HCT116 (cell line): ENCODE results near the gene FBXO7. TPM values are rescaled to one million over a fixed set of nuclear protein-coding genes. Genes with fewer than 3 reads are reported as not detected.

ENCODE experiments used
- ATAC-seq: fragments of 200-7000 bp; cut with Tn5 transposase; 2 replicates; pipeline ENCODE4 v1.9.1; 2020; ENCODE audit warnings: mild to moderate bottlenecking, moderate library complexity
- BruUV-seq: library from RNA; stranded (reverse); fragments of 400-500 nt; replicated peaks from 2 replicates; lab custom pipeline; 2021; lab: Mats Ljungman, UMichigan
- CTCF ChIA-PET: fragments of 300-600 bp; sonication (Branson Sonifier 250); formaldehyde crosslinking; loops from one replicate; lab custom pipeline; 2021; ENCODE audit warnings: antibody characterized with exemption; lab: Charles Lee
- POLR2A ChIA-PET: fragments of 300-600, 350-600 bp; sonication (Branson Sonifier 250); formaldehyde crosslinking; loops from one replicate; lab custom pipeline; 2021; ENCODE audit warnings: antibody characterized with exemption; lab: Charles Lee
- RAD21 ChIA-PET, 2 experiments: fragments of 300-600 bp; sonication (Branson Sonifier 250); formaldehyde crosslinking; loops; one replicate each; lab custom pipeline; 2023; ENCODE audit warnings: low total read pairs in 2 of 2; ENCODE audit not compliant: uncharacterized antibody in 2 of 2, unreplicated experiment in 2 of 2, low non-redundant PET in 1 of 2; lab: Charles Lee
- DNase-seq: peaks from one replicate; pipeline ENCODE4 v3.0.0-alpha.2; 2010; ENCODE audit warnings: low read depth, low spot score
- H2AFZ ChIP-seq: fragments of 200-600 bp; shearing (Covaris generic), sonication (generic); 2 replicates; pipeline ENCODE4 v1.6.1; 2017; ENCODE audit warnings: low read depth, mixed run types, mixed read lengths, antibody characterized with exemption, low read length; ENCODE audit not compliant: poor library complexity, severe bottlenecking
- H3K27ac ChIP-seq: 2 replicates; pipeline ENCODE4 v1.5.1; 2012; ENCODE audit warnings: low read depth, low read length
- H3K27me3 ChIP-seq: fragments of 200-600 bp; sonication (generic); 2 replicates; pipeline ENCODE4 v1.6.1; 2016; ENCODE audit warnings: mixed run types, low read length, mixed read lengths; ENCODE audit not compliant: insufficient read depth
- H3K36me3 ChIP-seq, 2 experiments: fragments of 200-500 bp in 1 of 2; fragments of 200-600 bp in 1 of 2; sonication (Bioruptor generic) in 1 of 2; sonication (generic) in 1 of 2; 2 replicates each; pipeline versions ENCODE4 v1.5.1 to v1.6.1; 2014 to 2016; ENCODE audit warnings: low read length in 2 of 2, inconsistent platforms in 1 of 2, mixed read lengths in 1 of 2, mixed run types in 1 of 2; ENCODE audit not compliant: insufficient read depth in 2 of 2, control insufficient read depth in 1 of 2
- H3K4me1 ChIP-seq, 2 experiments: fragments of 200-600 bp in 1 of 2; sonication (generic) in 1 of 2; 2 replicates each; pipeline versions ENCODE4 v1.5.1 to v1.6.1; 2012 to 2017; ENCODE audit warnings: low read length in 2 of 2, inconsistent platforms in 1 of 2, mild to moderate bottlenecking in 1 of 2, mixed read lengths in 1 of 2, mixed run types in 1 of 2, moderate library complexity in 1 of 2; ENCODE audit not compliant: insufficient read depth in 2 of 2, control insufficient read depth in 1 of 2
- H3K4me2 ChIP-seq: fragments of 200-600 bp; sonication (generic); 2 replicates; pipeline ENCODE4 v1.6.1; 2017; ENCODE audit warnings: mixed run types, low read length, mixed read lengths
- H3K4me3 ChIP-seq, 2 experiments: fragments of 200-600 bp in 1 of 2; sonication (generic) in 1 of 2; replicated peaks in 1 of 2; 2 replicates each; pipeline ENCODE4 v1.5.1; 2011 to 2016; ENCODE audit warnings: low read length in 2 of 2, control low read depth in 1 of 2, low read depth in 1 of 2, mild to moderate bottlenecking in 1 of 2, mixed read lengths in 1 of 2, mixed run types in 1 of 2
- H3K79me2 ChIP-seq: fragments of 200-600 bp; sonication (generic); 2 replicates; pipeline ENCODE4 v1.6.1; 2017; ENCODE audit warnings: mild to moderate bottlenecking, mixed run types, low read length, moderate library complexity, mixed read lengths; ENCODE audit not compliant: insufficient read depth
- H3K9ac ChIP-seq: fragments of 200-600 bp; sonication (generic); 2 replicates; pipeline ENCODE4 v1.6.1; 2016; ENCODE audit warnings: low read length, mixed read lengths
- H3K9me2 ChIP-seq: fragments of 200-600 bp; sonication (generic), shearing (Covaris generic); 2 replicates; pipeline ENCODE4 v1.6.1; 2017; ENCODE audit warnings: mixed run types, mild to moderate bottlenecking, moderate library complexity; ENCODE audit not compliant: insufficient read depth
- H3K9me3 ChIP-seq, 2 experiments: fragments of 200-500 bp in 1 of 2; fragments of 200-600 bp in 1 of 2; sonication (Bioruptor generic) in 1 of 2; sonication (generic) in 1 of 2; 2 replicates each; pipeline ENCODE4 v1.6.1; 2014 to 2017; ENCODE audit warnings: low read length in 2 of 2, mixed read lengths in 2 of 2, inconsistent platforms in 1 of 2, low read depth in 1 of 2, mild to moderate bottlenecking in 1 of 2, mixed run types in 1 of 2, moderate library complexity in 1 of 2; ENCODE audit not compliant: control insufficient read depth in 1 of 2, insufficient read depth in 1 of 2
- H4K20me1 ChIP-seq: fragments of 200-600 bp; sonication (generic), shearing (Covaris generic); 2 replicates; pipeline ENCODE4 v1.6.1; 2017; ENCODE audit warnings: mixed run types, mild to moderate bottlenecking, moderate library complexity; ENCODE audit not compliant: insufficient read depth
- ATF3 ChIP-seq: IDR thresholded peaks from 2 replicates; pipeline ENCODE4 v1.6.1; 2012
- CEBPB ChIP-seq: IDR thresholded peaks from 2 replicates; pipeline ENCODE4 v1.6.1; 2012; ENCODE audit warnings: low read depth
- EGR1 ChIP-seq: IDR thresholded peaks from 2 replicates; pipeline ENCODE4 v1.6.1; 2012; ENCODE audit warnings: low read depth
- FOSL1 ChIP-seq: IDR thresholded peaks from 2 replicates; pipeline ENCODE4 v1.6.1; 2012; ENCODE audit warnings: low read depth
- JUND ChIP-seq: IDR thresholded peaks from 2 replicates; pipeline ENCODE4 v1.6.1; 2012
- MAX ChIP-seq: IDR thresholded peaks from 2 replicates; pipeline ENCODE4 v1.6.1; 2012
- POLR2AphosphoS5 ChIP-seq: IDR thresholded peaks from 2 replicates; pipeline ENCODE4 v1.6.1; 2011; ENCODE audit warnings: mild to moderate bottlenecking, low read depth, low read length, moderate library complexity
- SP1 ChIP-seq: IDR thresholded peaks from 2 replicates; pipeline ENCODE4 v1.6.1; 2012; ENCODE audit warnings: low read depth
- SRF ChIP-seq: IDR thresholded peaks from 2 replicates; pipeline ENCODE4 v1.6.1; 2012; ENCODE audit warnings: low read depth
- TCF7L2 ChIP-seq: IDR thresholded peaks from 2 replicates; pipeline ENCODE4 v1.7.0; 2011; ENCODE audit warnings: borderline replicate concordance, inconsistent platforms; ENCODE audit not compliant: insufficient read depth, insufficient read length; ENCODE audit errors: extremely low read depth
- YY1 ChIP-seq: IDR thresholded peaks from 2 replicates; pipeline ENCODE4 v1.6.1; 2011; ENCODE audit warnings: low read length, low read depth, moderate library complexity, mild to moderate bottlenecking; ENCODE audit not compliant: insufficient replicate concordance; ENCODE audit errors: extremely low read depth
- ZBTB33 ChIP-seq: IDR thresholded peaks from 2 replicates; pipeline ENCODE4 v1.6.1; 2011; ENCODE audit warnings: mild to moderate bottlenecking, low read length, moderate library complexity; ENCODE audit not compliant: insufficient replicate concordance; ENCODE audit errors: extremely low read depth
- intact Hi-C: fragments of 100-400 bp; cut with micrococcal nuclease; formaldehyde crosslinking; loops from 2 replicates; pipeline ENCODE4 v1.10.0; 2022
- total RNA-seq: library from RNA; stranded (reverse); gene quantifications from one replicate; pipeline ENCODE4 v1.2.1, GENCODE V29; 2021; ENCODE audit not compliant: unreplicated experiment
- TF ChIP-seq, protein P1 (sequence below), 3 experiments: fragments of 200-600 bp in 1 of 3; sonication (generic) in 1 of 3; IDR thresholded peaks in 2 of 3; conservative IDR thresholded peaks in 1 of 3; 2 replicates each; pipeline ENCODE4 v1.5.1; 2012 to 2017; ENCODE audit warnings: low read depth in 2 of 3, low read length in 2 of 3, antibody characterized with exemption in 1 of 3, borderline replicate concordance in 1 of 3, control low read depth in 1 of 3, mild to moderate bottlenecking in 1 of 3, mixed read lengths in 1 of 3, mixed run types in 1 of 3, moderate library complexity in 1 of 3; ENCODE audit not compliant: insufficient read depth in 1 of 3
- TF ChIP-seq, protein P2 (sequence below): IDR thresholded peaks from 2 replicates; pipeline ENCODE4 v1.6.1; 2012; ENCODE audit warnings: low read depth

The FBXO7 gene
- total RNA-seq, 1 experiment from 2014 or later = 69.2 TPM

GRCh38 chr22:32476281-32477195 is 1.9 kb downstream of the FBXO7 start (continued):
- no peak for TF ChIP-seq ZBTB33
- TF ChIP-seq MAX = no peak

DNA sequence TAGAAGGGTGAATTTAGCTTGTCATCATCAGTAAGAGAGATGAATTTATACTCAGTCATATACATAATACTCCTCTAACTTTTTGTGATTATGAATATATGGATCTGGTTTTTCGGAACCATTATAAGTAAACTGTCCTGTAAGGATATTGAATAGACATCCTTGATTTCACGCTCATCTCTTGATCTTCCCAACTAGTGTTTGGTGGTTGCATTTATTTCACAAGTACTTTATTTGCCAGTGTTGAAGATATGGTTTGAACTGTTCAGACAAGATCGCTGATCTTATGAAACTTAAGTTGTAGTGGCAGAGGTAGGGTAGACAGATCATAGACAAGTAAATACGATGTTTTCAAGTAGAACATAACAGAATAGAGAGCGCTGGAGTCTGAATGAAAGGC is 3.0 kb downstream of the FBXO7 start:
- Histone ChIP-seq H2AFZ (no peak overlapping the region), H3K9ac (no peak overlapping the region), H4K20me1 (peaks cover 9% of the 10 kb centered on the region; the same call in 1 of the 2 replicates), H3K27me3 (no peaks in the 10 kb centered on the region), H3K4me3 (no peak overlapping the region), H3K4me2 (no peak overlapping the region), H3K9me2 (no peaks in the 10 kb centered on the region), H3K27ac (no peak overlapping the region), H3K36me3 (peaks cover 0 to 7% of the 10 kb centered on the region in 2 experiments; a peak in 2 of 4 replicates), H3K4me1 (peaks cover 16 to 17% of the 10 kb centered on the region in 2 experiments), H3K9me3 (no peaks in the 10 kb centered on the region), H3K79me2 (peaks cover 75% of the 10 kb centered on the region)
- ChIA-PET POLR2A (no interaction called here), CTCF (interaction anchor here (1.7 kb wide), 1 partner anchor 319 kb away, joined by 3 read pairs; no protein-coding TSS in a partner anchor), RAD21 (no interaction called here)
- no TSS peak for BruUV-seq
- intact Hi-C loops = loop anchor here (10.0 kb wide), 2 partner anchors 273 to 373 kb away; partner anchors contain the start of gene RFPL2
- no peak for DNase-seq
- no peak for ATAC-seq
- TF ChIP-seq SP1 (no peak), CEBPB (no peak), MAX (no peak), YY1 (no peak), FOSL1 (no peak), POLR2AphosphoS5 (no peak), ATF3 (no peak), SRF (no peak), TCF7L2 (no peak), EGR1 (no peak), JUND (no peak)
- TF ChIP-seq, protein P1, sequence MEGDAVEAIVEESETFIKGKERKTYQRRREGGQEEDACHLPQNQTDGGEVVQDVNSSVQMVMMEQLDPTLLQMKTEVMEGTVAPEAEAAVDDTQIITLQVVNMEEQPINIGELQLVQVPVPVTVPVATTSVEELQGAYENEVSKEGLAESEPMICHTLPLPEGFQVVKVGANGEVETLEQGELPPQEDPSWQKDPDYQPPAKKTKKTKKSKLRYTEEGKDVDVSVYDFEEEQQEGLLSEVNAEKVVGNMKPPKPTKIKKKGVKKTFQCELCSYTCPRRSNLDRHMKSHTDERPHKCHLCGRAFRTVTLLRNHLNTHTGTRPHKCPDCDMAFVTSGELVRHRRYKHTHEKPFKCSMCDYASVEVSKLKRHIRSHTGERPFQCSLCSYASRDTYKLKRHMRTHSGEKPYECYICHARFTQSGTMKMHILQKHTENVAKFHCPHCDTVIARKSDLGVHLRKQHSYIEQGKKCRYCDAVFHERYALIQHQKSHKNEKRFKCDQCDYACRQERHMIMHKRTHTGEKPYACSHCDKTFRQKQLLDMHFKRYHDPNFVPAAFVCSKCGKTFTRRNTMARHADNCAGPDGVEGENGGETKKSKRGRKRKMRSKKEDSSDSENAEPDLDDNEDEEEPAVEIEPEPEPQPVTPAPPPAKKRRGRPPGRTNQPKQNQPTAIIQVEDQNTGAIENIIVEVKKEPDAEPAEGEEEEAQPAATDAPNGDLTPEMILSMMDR (IDR thresholded peaks at IDR 0.05 in 2 of 3, conservative IDR thresholded peaks at IDR 0.05 in 1 of 3; ENCODE audit: borderline replicate concordance in 1 of 3, insufficient read depth in 1 of 3, low read depth in 2 of 3, low read length in 2 of 3) = no peak
- TF ChIP-seq, protein P2, sequence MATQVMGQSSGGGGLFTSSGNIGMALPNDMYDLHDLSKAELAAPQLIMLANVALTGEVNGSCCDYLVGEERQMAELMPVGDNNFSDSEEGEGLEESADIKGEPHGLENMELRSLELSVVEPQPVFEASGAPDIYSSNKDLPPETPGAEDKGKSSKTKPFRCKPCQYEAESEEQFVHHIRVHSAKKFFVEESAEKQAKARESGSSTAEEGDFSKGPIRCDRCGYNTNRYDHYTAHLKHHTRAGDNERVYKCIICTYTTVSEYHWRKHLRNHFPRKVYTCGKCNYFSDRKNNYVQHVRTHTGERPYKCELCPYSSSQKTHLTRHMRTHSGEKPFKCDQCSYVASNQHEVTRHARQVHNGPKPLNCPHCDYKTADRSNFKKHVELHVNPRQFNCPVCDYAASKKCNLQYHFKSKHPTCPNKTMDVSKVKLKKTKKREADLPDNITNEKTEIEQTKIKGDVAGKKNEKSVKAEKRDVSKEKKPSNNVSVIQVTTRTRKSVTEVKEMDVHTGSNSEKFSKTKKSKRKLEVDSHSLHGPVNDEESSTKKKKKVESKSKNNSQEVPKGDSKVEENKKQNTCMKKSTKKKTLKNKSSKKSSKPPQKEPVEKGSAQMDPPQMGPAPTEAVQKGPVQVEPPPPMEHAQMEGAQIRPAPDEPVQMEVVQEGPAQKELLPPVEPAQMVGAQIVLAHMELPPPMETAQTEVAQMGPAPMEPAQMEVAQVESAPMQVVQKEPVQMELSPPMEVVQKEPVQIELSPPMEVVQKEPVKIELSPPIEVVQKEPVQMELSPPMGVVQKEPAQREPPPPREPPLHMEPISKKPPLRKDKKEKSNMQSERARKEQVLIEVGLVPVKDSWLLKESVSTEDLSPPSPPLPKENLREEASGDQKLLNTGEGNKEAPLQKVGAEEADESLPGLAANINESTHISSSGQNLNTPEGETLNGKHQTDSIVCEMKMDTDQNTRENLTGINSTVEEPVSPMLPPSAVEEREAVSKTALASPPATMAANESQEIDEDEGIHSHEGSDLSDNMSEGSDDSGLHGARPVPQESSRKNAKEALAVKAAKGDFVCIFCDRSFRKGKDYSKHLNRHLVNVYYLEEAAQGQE = no peak
